Thoracic aorta endothelial cell (primary cell): ENCODE results near the gene SUPT6H. TPM values are rescaled to one million over a fixed set of nuclear protein-coding genes. Genes with fewer than 3 reads are reported as not detected.

Source experiments
- small RNA-seq: library from RNA; depleted of rRNA; stranded (forward); fragments of <200 nt; gene quantifications from one replicate; pipeline ENCODE3, GENCODE V24; 2012
- total RNA-seq: library from RNA; depleted of rRNA; stranded (reverse); fragments of >200 nt; gene quantifications from 2 replicates; pipeline ENCODE4 v1.2.3, GENCODE V29; 2012

Gene SUPT6H
- total RNA-seq, result 55.9 and 65.0 TPM in 2 replicates

GRCh38 chr17:28661635-28662526, at the start of gene SUPT6H, which contains the start of gene SDF2:
Gene SUPT6H (plus strand): TSS chr17:28662205. CDS start chr17:28673402, 11,197 bp downstream.
Gene SDF2 (minus strand): TSS chr17:28661906. CDS start chr17:28661876, 30 bp downstream.

GRCh38 chr17:28613931-28614381, 48.0 kb upstream of the SUPT6H start, which contains the start of gene RSKR:
Gene RSKR (minus strand): TSS chr17:28614185. CDS start chr17:28614161, 24 bp downstream.

GRCh38 chr17:28644787-28645575, 17.0 kb upstream of the SUPT6H start, which contains the start of gene BLTP2:
Gene BLTP2 (minus strand): TSS chr17:28645158. CDS start chr17:28645056, 102 bp downstream.

GRCh38 chr17:28711723-28712031, 49.7 kb downstream of the SUPT6H start, which contains the start of gene PROCA1:
Gene PROCA1 (minus strand): TSS chr17:28711888. CDS start chr17:28711660, 228 bp downstream.

GRCh38 chr17:28717578-28718332, 55.8 kb downstream of the SUPT6H start, which contains the start of gene RAB34:
Gene RAB34 (minus strand): TSS chr17:28717868. CDS start chr17:28717266, 602 bp downstream.

GRCh38 chr17:28726226-28726626, 64.2 kb downstream of the SUPT6H start, which contains the start of gene TLCD1:
Gene TLCD1 (minus strand): TSS chr17:28726233. CDS start chr17:28726097, 136 bp downstream.

GRCh38 chr17:28728364-28729200, 66.6 kb downstream of the SUPT6H start, which contains the start of gene NEK8:
Gene NEK8 (plus strand): TSS chr17:28728788. CDS start chr17:28728814, 26 bp downstream.

GRCh38 chr17:28743243-28744103, 81.5 kb downstream of the SUPT6H start, which contains the start of gene TRAF4:
Gene TRAF4 (plus strand): TSS chr17:28744011. CDS start chr17:28744113, 102 bp downstream.

Small RNA genes lying within 50 kb of the gene (small RNA-seq; reads per million reads assigned to genes)
- gene SNORD42A, result not detected
- gene SNORD42B, result 1.6 reads per million, percentile 40 among the genes with 10 or more reads in this experiment
- gene SNORD4A, result not detected
- not detected for gene SNORD4B

Other genes starting within 250 kb of the SUPT6H start
- gene SLC13A2, start 188.6 kb upstream of the SUPT6H start, total RNA-seq, result not detected in 2 replicates
- not detected in 2 replicates for gene FOXN1, start 155.9 kb upstream of the SUPT6H start, total RNA-seq
- gene UNC119, start 109.6 kb upstream of the SUPT6H start, total RNA-seq, result 14.1 and 19.3 TPM in 2 replicates
- 43.0 and 62.8 TPM in 2 replicates for gene PIGS, start 90.7 kb upstream of the SUPT6H start, total RNA-seq
- gene ALDOC, start 85.3 kb upstream of the SUPT6H start, total RNA-seq, result 17.7 and 23.4 TPM in 2 replicates
- gene SPAG5, start 63.2 kb upstream of the SUPT6H start, total RNA-seq, result 45.1 and 65.0 TPM in 2 replicates
- gene RSKR, start 48.0 kb upstream of the SUPT6H start, total RNA-seq, result 12.6 and 12.7 TPM in 2 replicates
- 213 TPM in 2 replicates for gene BLTP2, start 17.0 kb upstream of the SUPT6H start, total RNA-seq
- gene SDF2, start 299 bp upstream of the SUPT6H start, total RNA-seq, result 31.2 and 36.7 TPM in 2 replicates
- 1.1 and 1.3 TPM in 2 replicates for gene PROCA1, start 49.7 kb downstream of the SUPT6H start, total RNA-seq
- 24.9 and 96.6 TPM in 2 replicates for gene RAB34, start 55.7 kb downstream of the SUPT6H start, total RNA-seq
- gene RPL23A, start 57.8 kb downstream of the SUPT6H start, total RNA-seq, result 554 and 645 TPM in 2 replicates
- gene TLCD1, start 64.0 kb downstream of the SUPT6H start, total RNA-seq, result 0.93 and 1.0 TPM in 2 replicates
- 1.1 and 1.5 TPM in 2 replicates for gene NEK8, start 66.6 kb downstream of the SUPT6H start, total RNA-seq
- 24.6 and 27.9 TPM in 2 replicates for gene TRAF4, start 81.8 kb downstream of the SUPT6H start, total RNA-seq
- 10.5 and 16.9 TPM in 2 replicates for gene FAM222B, start 180.6 kb downstream of the SUPT6H start, total RNA-seq
- 49.6 and 66.8 TPM in 2 replicates for gene ERAL1, start 192.8 kb downstream of the SUPT6H start, total RNA-seq
- 75.6 and 75.8 TPM in 2 replicates for gene FLOT2, start 235.5 kb downstream of the SUPT6H start, total RNA-seq
- gene DHRS13, start 240.9 kb downstream of the SUPT6H start, total RNA-seq, result 6.4 and 7.4 TPM in 2 replicates